ENCODE measurements around the gene TRPM6.
"Not testable (repeated sequence)": the region's sequence is repeated elsewhere in the genome, so short reads cannot be mapped to it uniquely, and the experiment has no call there.

TRPM6 gene

DNA sequence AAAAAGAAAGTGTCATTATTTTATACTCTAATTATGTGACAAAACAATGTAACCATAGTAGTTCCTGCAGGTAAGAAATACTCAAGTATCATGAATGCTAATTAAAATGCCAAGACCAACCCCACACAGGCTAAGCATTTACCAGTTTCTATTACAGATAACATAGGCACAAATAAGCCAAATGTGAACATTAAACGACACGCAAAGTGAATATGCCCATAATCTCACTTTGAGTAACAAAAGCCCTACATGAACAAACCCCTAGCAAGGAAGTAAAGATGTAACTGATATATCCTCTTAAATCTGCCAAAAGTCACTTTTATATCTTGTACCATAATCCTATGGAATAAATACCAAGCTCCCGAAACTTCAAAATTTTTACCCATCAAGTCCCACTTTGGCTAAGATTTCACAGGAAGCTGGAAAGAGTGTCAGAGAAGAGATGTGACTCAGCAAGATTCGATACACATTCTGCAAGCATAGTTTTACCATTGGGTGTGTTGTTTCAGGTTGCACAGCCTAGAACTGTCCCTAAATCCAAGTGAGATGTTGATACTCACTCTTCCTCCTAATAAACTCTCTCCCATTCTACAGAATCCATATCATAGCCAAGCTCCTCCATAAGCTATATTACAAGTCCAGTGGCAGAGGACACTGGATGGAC is 28.8 kb downstream of the TRPM6 start:
- no peak for TF ChIP-seq CTCF (IDR thresholded peaks at IDR 0.05; ENCODE audit: low read depth, low read length, missing control alignments)
- no peak overlapping the region for H3K4me3 ChIP-seq (ENCODE audit: low read depth, low read length)
- DNase-seq (ENCODE audit: low read depth), result no peak
- in situ Hi-C loops (cut with HindIII; ENCODE audit: low sequenced_read_pairs), result no loop called here

- in situ Hi-C loops (cut with HindIII; ENCODE audit: low sequenced_read_pairs), result no loop called here
- DNase-seq (ENCODE audit: low read depth), result no peak
- H3K4me3 ChIP-seq (ENCODE audit: low read depth, low read length), result no peak overlapping the region
- no peak for TF ChIP-seq CTCF (IDR thresholded peaks at IDR 0.05; ENCODE audit: low read depth, low read length, missing control alignments)
These were observed 30.7 kb downstream of the TRPM6 start for GRCh38 chr9:74856989-74857388.

DNA sequence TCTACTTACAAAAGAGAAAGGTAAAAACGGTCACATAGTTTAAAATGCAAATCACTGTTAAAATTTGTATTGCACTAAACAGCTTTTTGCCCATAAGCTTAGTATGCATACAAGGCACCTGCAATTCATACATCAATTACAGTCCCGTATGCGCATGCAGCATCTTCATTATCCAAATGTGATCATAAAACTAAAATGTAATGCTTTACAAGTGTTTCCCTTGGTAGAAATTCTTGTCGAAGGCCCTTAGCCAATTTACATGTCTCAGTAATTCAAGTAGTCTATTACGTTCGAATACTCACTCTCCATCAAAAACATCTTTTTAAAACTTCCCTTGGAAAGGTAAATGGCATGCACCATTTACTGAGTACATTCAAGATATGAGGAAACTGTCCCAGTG is 32.6 kb downstream of the TRPM6 start:
- no peak for DNase-seq (ENCODE audit: low read depth)
- in situ Hi-C loops (cut with HindIII; ENCODE audit: low sequenced_read_pairs), result no loop called here
- TF ChIP-seq CTCF (IDR thresholded peaks at IDR 0.05; ENCODE audit: low read depth, low read length, missing control alignments), result no peak
- H3K4me3 ChIP-seq (ENCODE audit: low read depth, low read length), result no peak overlapping the region

DNA sequence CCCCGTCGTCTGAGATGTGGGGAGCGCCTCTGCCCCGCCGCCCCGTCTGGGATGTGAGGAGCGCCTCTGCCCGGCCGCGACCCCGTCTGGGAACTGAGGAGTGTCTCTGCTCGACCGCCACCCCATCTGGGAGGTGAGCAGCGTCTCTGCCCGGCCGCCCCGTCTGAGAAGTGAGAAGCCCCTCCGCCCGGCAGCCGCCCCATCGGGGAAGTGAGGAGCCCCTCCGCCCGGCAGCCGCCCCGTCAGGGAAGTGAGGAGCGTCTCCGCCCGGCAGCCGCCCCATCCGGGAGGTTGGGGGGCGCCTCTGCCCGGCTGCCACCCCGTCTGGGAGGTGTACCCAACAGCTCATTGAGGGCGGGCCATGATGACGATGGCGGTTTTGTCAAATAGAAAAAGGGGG is 34.7 kb downstream of the TRPM6 start:
- H3K4me3 ChIP-seq (ENCODE audit: low read depth, low read length); DNase-seq (ENCODE audit: low read depth); in situ Hi-C loops (cut with HindIII; ENCODE audit: low sequenced_read_pairs): not testable (repeated sequence)

DNA sequence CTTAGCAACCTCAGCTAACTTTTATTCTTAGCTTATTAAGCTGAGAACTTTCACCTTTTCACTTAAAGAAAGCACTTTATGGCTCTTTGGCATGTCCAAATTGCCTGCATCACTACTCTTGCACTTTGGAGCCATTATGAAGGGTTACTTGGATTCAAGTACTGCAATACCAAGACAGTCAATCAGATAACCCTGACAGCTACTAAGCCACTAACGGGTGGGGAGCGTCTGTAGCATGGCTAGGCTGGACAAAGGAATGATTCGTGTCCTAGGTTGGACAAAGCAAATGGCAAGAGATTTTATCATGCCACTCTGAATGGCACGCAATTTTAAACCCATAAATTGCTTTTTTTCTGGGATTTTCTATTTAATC is 39.6 kb downstream of the TRPM6 start:
- DNase-seq (ENCODE audit: low read depth), result no peak
- in situ Hi-C loops (cut with HindIII; ENCODE audit: low sequenced_read_pairs), result no loop called here
- no peak overlapping the region for H3K4me3 ChIP-seq (ENCODE audit: low read depth, low read length)
- TF ChIP-seq CTCF (IDR thresholded peaks at IDR 0.05; ENCODE audit: low read depth, low read length, missing control alignments), result no peak

GRCh38 chr9:74847478-74848152 is 40.1 kb downstream of the TRPM6 start:
- H3K4me3 ChIP-seq (ENCODE audit: low read depth, low read length), result no peak overlapping the region
- DNase-seq (ENCODE audit: low read depth), result no peak
- in situ Hi-C loops (cut with HindIII; ENCODE audit: low sequenced_read_pairs), result no loop called here
- no peak for TF ChIP-seq CTCF (IDR thresholded peaks at IDR 0.05; ENCODE audit: low read depth, low read length, missing control alignments)

DNA sequence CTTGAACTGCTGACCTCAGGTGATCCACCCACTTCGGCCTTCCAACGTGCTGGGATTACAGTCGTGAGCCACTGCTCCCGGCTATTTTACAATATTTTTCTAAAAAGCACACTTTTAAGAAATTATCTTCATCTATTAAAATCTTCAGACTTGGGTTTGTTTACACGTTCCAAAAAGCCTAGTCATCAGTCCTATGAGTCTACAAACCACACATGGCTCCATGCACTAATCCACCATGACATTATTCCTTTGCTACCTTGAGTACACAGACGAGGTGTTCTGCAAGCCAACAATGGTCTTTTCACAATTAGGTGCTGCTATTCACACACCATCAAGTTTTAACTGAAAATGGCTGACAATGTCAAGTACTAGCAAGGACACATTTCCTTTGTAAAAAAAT is 41.0 kb downstream of the TRPM6 start:
- no peak for TF ChIP-seq CTCF (IDR thresholded peaks at IDR 0.05; ENCODE audit: low read depth, low read length, missing control alignments)
- in situ Hi-C loops (cut with HindIII; ENCODE audit: low sequenced_read_pairs), result no loop called here
- H3K4me3 ChIP-seq (ENCODE audit: low read depth, low read length), result no peak overlapping the region
- peak; percentile 4 for DNase-seq (ENCODE audit: low read depth)
